ENCODE results near the gene ESCO1.

ESCO1 gene

DNA sequence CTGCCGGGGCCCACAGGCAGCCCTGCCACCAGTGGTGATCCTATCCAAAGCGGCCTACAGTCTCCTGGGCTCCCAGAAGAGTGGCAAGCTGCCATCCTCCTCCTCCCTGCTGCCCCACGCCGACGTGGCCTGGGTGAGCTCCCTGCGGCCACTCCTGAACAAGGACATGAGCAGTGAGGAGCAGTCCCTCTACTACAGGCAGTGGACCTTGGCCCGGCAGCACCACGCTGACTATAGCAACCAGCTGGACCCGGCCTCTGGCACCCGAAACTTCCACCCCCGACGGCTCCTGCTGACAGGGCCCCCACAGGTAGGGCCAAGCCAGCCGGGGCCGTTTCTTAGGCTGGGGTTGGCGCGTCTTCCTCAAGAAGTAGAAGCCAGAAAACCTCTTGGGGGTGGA, 100.5 kb downstream of the ESCO1 start:
- in situ Hi-C loops (cut with HindIII; ENCODE audit: low pct_ligation_motif_present, low sequenced_read_pairs): no loop called here
- H3K27ac ChIP-seq: no peak overlapping the region
- no peaks in the 10 kb centered on the region for H3K27me3 ChIP-seq (replicated peaks)
- no peaks in the 10 kb centered on the region for H3K36me3 ChIP-seq (replicated peaks)
- H3K4me3 ChIP-seq (ENCODE audit: low read depth, low read length): no peak overlapping the region
- DNase-seq: no peak
- TF ChIP-seq, protein P1, sequence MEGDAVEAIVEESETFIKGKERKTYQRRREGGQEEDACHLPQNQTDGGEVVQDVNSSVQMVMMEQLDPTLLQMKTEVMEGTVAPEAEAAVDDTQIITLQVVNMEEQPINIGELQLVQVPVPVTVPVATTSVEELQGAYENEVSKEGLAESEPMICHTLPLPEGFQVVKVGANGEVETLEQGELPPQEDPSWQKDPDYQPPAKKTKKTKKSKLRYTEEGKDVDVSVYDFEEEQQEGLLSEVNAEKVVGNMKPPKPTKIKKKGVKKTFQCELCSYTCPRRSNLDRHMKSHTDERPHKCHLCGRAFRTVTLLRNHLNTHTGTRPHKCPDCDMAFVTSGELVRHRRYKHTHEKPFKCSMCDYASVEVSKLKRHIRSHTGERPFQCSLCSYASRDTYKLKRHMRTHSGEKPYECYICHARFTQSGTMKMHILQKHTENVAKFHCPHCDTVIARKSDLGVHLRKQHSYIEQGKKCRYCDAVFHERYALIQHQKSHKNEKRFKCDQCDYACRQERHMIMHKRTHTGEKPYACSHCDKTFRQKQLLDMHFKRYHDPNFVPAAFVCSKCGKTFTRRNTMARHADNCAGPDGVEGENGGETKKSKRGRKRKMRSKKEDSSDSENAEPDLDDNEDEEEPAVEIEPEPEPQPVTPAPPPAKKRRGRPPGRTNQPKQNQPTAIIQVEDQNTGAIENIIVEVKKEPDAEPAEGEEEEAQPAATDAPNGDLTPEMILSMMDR (IDR thresholded peaks at IDR 0.05; ENCODE audit: low read depth, low read length, missing control alignments): no peak

DNA sequence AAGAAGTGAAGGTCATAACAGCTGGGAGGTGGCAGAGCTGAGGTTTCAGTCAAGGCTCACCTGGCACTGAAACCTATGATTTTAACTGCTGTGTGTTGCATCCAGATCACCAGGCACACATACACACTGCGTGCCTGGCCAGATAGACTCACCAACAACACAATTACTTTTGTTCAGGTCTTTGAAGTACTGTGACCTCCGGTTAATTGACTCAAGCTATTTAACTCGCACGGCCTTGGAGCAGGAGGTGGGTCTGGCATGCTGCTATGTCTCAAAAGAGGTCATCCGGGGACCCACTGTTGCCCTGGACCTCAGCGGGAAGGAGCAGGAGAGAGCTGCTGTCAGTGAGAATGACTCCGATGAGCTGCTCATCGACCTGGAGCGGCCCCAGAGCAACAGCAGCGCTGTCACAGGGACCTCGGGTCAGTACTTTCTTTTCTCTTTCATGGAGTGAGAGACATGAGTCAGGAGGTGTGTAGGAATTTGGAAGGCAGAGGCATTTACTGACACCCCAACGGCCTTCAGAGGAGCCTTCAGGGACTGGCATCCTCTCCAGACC, 104.1 kb downstream of the ESCO1 start:
- H3K27me3 ChIP-seq (replicated peaks): no peaks in the 10 kb centered on the region
- H3K36me3 ChIP-seq (replicated peaks): no peaks in the 10 kb centered on the region
- no peak for DNase-seq
- no peak overlapping the region for H3K4me3 ChIP-seq (ENCODE audit: low read depth, low read length)
- H3K27ac ChIP-seq: no peak overlapping the region
- in situ Hi-C loops (cut with HindIII; ENCODE audit: low pct_ligation_motif_present, low sequenced_read_pairs): no loop called here
- TF ChIP-seq, protein P1 (IDR thresholded peaks at IDR 0.05; ENCODE audit: low read depth, low read length, missing control alignments): no peak

DNA sequence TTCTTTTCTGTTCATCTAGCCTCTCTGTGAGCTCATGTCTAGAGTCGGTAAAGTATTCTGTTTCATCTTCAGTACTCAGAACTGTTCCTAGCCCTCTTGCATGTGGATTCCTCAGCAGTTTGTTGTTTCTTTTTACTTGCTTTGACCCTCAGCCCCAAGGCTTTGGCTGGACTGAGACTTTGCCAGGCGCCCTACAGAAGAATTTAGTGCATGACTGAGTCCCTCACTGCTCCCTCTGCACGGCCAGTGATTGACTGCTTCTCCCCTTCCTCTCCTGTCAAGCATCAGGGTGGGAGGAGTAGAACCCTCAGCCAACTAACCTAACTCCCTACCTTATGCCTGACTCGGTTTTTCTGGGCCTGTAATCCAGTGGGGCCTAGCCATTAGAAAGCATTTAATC, 109.8 kb downstream of the ESCO1 start:
- DNase-seq: no peak
- H3K4me3 ChIP-seq (ENCODE audit: low read depth, low read length): no peak overlapping the region
- TF ChIP-seq, protein P1 (IDR thresholded peaks at IDR 0.05; ENCODE audit: low read depth, low read length, missing control alignments): no peak
- no peaks in the 10 kb centered on the region for H3K36me3 ChIP-seq (replicated peaks)
- in situ Hi-C loops (cut with HindIII; ENCODE audit: low pct_ligation_motif_present, low sequenced_read_pairs): no loop called here
- no peaks in the 10 kb centered on the region for H3K27me3 ChIP-seq (replicated peaks)
- H3K27ac ChIP-seq: no peak overlapping the region

DNA sequence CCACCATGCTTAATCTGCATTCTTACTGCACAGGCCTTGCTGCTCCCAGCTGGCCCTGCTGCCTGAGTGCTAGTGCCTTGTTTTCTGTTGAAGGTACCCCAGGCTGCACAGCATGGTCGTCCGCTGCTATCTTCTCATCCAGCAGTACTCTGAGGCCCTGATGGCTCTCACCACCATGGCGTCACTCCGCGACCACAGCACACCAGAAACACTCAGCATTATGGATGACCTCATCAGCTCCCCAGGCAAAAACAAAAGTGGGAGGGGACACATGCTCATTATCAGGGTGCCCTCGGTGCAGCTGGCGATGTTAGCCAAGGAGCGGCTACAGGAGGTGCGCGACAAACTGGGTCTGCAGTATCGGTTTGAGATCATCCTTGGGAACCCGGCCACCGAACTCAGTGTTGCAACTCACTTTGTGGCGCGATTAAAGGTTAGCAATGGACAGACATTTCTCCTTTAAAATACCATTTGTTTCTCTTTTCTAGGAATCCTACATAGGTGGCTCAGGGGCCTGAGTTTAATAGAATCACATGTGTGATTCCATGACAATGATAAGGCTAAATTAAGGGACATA, 110.5 kb downstream of the ESCO1 start:
- H3K4me3 ChIP-seq (ENCODE audit: low read depth, low read length): no peak overlapping the region
- no peak for DNase-seq
- no peak overlapping the region for H3K27ac ChIP-seq
- no peaks in the 10 kb centered on the region for H3K36me3 ChIP-seq (replicated peaks)
- TF ChIP-seq, protein P1 (IDR thresholded peaks at IDR 0.05; ENCODE audit: low read depth, low read length, missing control alignments): no peak
- H3K27me3 ChIP-seq (replicated peaks): no peaks in the 10 kb centered on the region
- in situ Hi-C loops (cut with HindIII; ENCODE audit: low pct_ligation_motif_present, low sequenced_read_pairs): no loop called here

DNA sequence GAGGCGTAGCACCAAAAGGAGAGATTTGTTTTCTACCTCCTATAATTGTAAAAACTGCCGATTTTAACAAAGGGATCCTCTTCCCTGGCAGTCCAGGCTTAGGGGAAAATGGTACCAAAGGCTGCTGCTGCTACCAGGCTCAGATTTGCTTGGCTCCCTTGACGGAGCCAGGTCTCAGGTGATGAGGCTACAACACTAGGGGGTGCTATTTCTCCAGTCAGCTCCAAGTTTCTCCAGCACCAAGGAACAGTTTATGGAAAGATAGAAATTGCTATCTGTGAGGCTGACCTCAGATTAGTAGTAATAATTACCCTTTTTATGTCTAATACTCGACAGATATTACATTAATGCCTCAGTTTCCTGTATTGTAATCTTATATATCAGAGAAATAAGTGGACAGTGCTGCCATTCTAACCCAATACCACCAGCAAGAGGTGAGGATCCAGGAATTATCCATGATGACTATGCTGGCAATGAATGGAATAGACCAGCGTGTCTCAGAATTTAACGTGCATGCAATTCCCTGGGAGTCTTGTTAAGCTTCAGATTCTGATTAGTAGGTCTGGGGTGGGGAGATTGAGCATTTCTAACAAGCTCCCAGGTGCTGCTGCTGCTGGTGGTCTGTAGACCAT, 111.3 kb downstream of the ESCO1 start:
- TF ChIP-seq, protein P1 (IDR thresholded peaks at IDR 0.05; ENCODE audit: low read depth, low read length, missing control alignments): peak; percentile 87
- peak; percentile 52 for DNase-seq
- in situ Hi-C loops (cut with HindIII; ENCODE audit: low pct_ligation_motif_present, low sequenced_read_pairs): no loop called here
- no peaks in the 10 kb centered on the region for H3K27me3 ChIP-seq (replicated peaks)
- H3K36me3 ChIP-seq (replicated peaks): no peaks in the 10 kb centered on the region
- no peak overlapping the region for H3K4me3 ChIP-seq (ENCODE audit: low read depth, low read length)
- H3K27ac ChIP-seq: no peak overlapping the region

Data from brain microvascular endothelial cell (primary cell).